HEK293T (cell line): ENCODE results near the gene PCDHGA2.

Source experiments
- BHLHE40 ChIP-seq: fragments of 450-650 bp; IDR thresholded peaks from 2 replicates; pipeline ENCODE4 v1.6.1; 2016; ENCODE audit warnings: mild to moderate bottlenecking, moderate library complexity, borderline replicate concordance
- CTBP1 ChIP-seq: fragments of 450-650 bp; IDR thresholded peaks from 2 replicates; pipeline ENCODE4 v1.6.1; 2016; ENCODE audit warnings: borderline replicate concordance
- FOXA1 ChIP-seq: fragments of 450-650 bp; IDR thresholded peaks from 2 replicates; pipeline ENCODE4 v1.6.1; 2016; ENCODE audit warnings: mild to moderate bottlenecking
- FOXK2 ChIP-seq: fragments of 450-650 bp; IDR thresholded peaks from 2 replicates; pipeline ENCODE4 v1.6.1; 2016; ENCODE audit warnings: mild to moderate bottlenecking
- FOXM1 ChIP-seq: fragments of 450-650 bp; IDR thresholded peaks from 2 replicates; pipeline ENCODE4 v1.6.1; 2017; ENCODE audit warnings: mild to moderate bottlenecking, borderline replicate concordance
- HDGF ChIP-seq: fragments of 450-650 bp; IDR thresholded peaks from 2 replicates; pipeline ENCODE4 v1.6.1; 2017; ENCODE audit warnings: antibody characterized with exemption, borderline replicate concordance
- NFRKB ChIP-seq: fragments of 450-650 bp; IDR thresholded peaks from 2 replicates; pipeline ENCODE4 v1.6.1; 2016; ENCODE audit warnings: mild to moderate bottlenecking, moderate library complexity
- SP1 ChIP-seq: fragments of 450-650 bp; IDR thresholded peaks from 2 replicates; pipeline ENCODE4 v1.6.1; 2017
- ZNF384 ChIP-seq: fragments of 450-650 bp; IDR thresholded peaks from 2 replicates; pipeline ENCODE4 v1.6.1; 2016

GRCh38 chr5:141306630-141307029, 31.9 kb upstream of the PCDHGA2 start:
- no peak for TF ChIP-seq HDGF
- TF ChIP-seq SP1: no peak
- TF ChIP-seq ZNF384: no peak
- TF ChIP-seq CTBP1: no peak
- TF ChIP-seq FOXA1: no peak
- TF ChIP-seq NFRKB: no peak
- no peak for TF ChIP-seq BHLHE40
- TF ChIP-seq FOXK2: no peak
- TF ChIP-seq FOXM1: no peak
